Keratinocyte (primary cell): ENCODE results near the gene PCNT. TPM values are rescaled to one million over a fixed set of nuclear protein-coding genes. Genes with fewer than 3 reads are reported as not detected.

ENCODE experiments used
- DNase-seq: peaks from one replicate; pipeline ENCODE4 v3.0.0-alpha.2; 2011; ENCODE audit warnings: low read depth, missing footprints, low spot score
- FAIRE-seq: peaks from 2 replicates; lab custom pipeline; 2011; peaks lifted over from hg19 to GRCh38; lab: Jason Lieb, UNC
- H2AFZ ChIP-seq: 2 replicates; pipeline ENCODE4 v1.6.0; 2012; ENCODE audit warnings: low read length, control low read depth, inconsistent platforms; ENCODE audit not compliant: control insufficient read depth
- H3K27ac ChIP-seq: 2 replicates; pipeline ENCODE4 v1.5.1; 2011; ENCODE audit warnings: low read length; ENCODE audit not compliant: control insufficient read depth, insufficient read depth
- H3K27me3 ChIP-seq: 3 replicates; pipeline ENCODE4 v1.6.0; 2011; ENCODE audit warnings: low read length; ENCODE audit not compliant: control insufficient read depth, insufficient read depth; ENCODE audit errors: extremely low read depth
- H3K36me3 ChIP-seq, 2 experiments: 2 replicates in 1 of 2; 3 replicates in 1 of 2; pipeline ENCODE4 v1.5.1; 2011; ENCODE audit warnings: low read length in 2 of 2, mild to moderate bottlenecking in 1 of 2; ENCODE audit not compliant: control insufficient read depth in 2 of 2, insufficient read depth in 2 of 2; ENCODE audit errors: extremely low read depth in 1 of 2
- H3K4me1 ChIP-seq: 3 replicates; pipeline ENCODE4 v1.5.1; 2011; ENCODE audit warnings: low read length; ENCODE audit not compliant: control insufficient read depth, insufficient read depth; ENCODE audit errors: extremely low read depth
- H3K4me2 ChIP-seq: 3 replicates; pipeline ENCODE4 v1.6.0; 2011; ENCODE audit warnings: low read depth, low read length; ENCODE audit not compliant: control insufficient read depth, insufficient read depth; ENCODE audit errors: extremely low read depth
- H3K4me3 ChIP-seq, 3 experiments: fragments of 200-600 bp in 1 of 3; sonication (generic) in 1 of 3; 2 replicates in 2 of 3; 3 replicates in 1 of 3; pipeline ENCODE4 v1.5.1; 2011 to 2016; ENCODE audit warnings: low read length in 3 of 3, mild to moderate bottlenecking in 3 of 3, control low read depth in 2 of 3, inconsistent platforms in 1 of 3, low read depth in 1 of 3, mixed read lengths in 1 of 3, mixed run types in 1 of 3, moderate library complexity in 1 of 3; ENCODE audit not compliant: control insufficient read depth in 2 of 3, insufficient read depth in 2 of 3; ENCODE audit errors: extremely low read depth in 1 of 3
- H3K79me2 ChIP-seq: 2 replicates; pipeline ENCODE4 v1.6.0; 2012; ENCODE audit warnings: low read length; ENCODE audit not compliant: control insufficient read depth, insufficient read depth
- H3K9ac ChIP-seq: 3 replicates; pipeline ENCODE4 v1.6.0; 2011; ENCODE audit warnings: low read length; ENCODE audit not compliant: control insufficient read depth, insufficient read depth; ENCODE audit errors: extremely low read depth
- H3K9me1 ChIP-seq: 3 replicates; pipeline ENCODE4 v1.6.0; 2011; ENCODE audit warnings: low read length; ENCODE audit not compliant: control insufficient read depth, insufficient read depth; ENCODE audit errors: extremely low read depth
- H3K9me3 ChIP-seq: 2 replicates; pipeline ENCODE4 v1.5.1; 2012; ENCODE audit warnings: low read depth, low read length; ENCODE audit not compliant: control insufficient read depth
- H4K20me1 ChIP-seq: 3 replicates; pipeline ENCODE4 v1.6.0; 2011; ENCODE audit warnings: low read length; ENCODE audit not compliant: control insufficient read depth, insufficient read depth; ENCODE audit errors: extremely low read depth
- CTCF ChIP-seq, 3 experiments: IDR thresholded peaks in 1 of 3; conservative IDR thresholded peaks in 1 of 3; optimal IDR thresholded peaks in 1 of 3; 2 replicates in 2 of 3; 3 replicates in 1 of 3; pipeline versions ENCODE3 to v1.5.1; 2011; ENCODE audit warnings: low read length in 3 of 3, mild to moderate bottlenecking in 3 of 3, moderate library complexity in 2 of 3, control low read depth in 1 of 3, inconsistent platforms in 1 of 3; ENCODE audit not compliant: insufficient read depth in 2 of 3; ENCODE audit errors: extremely low read depth in 1 of 3
- EZH2 ChIP-seq: IDR thresholded peaks from one replicate; pipeline ENCODE4 v1.6.1; 2012; ENCODE audit warnings: inconsistent platforms, mild to moderate bottlenecking, low read length, moderate library complexity
- dilution Hi-C: fragments of 300-500 bp; cut with MboI; formaldehyde crosslinking; loops from one replicate; pipeline ENCODE4 v1.7.0; 2020; ENCODE audit warnings: low sequenced_read_pairs; ENCODE audit not compliant: extremely low pct_ligation_motif_present
- polyA plus RNA-seq, 5 experiments: library from polyadenylated mRNA; depleted of rRNA in 3 of 5; stranded (reverse) in 3 of 5; stranded (forward) in 1 of 5; unstranded in 1 of 5; fragments of >200 nt; gene quantifications; 1 replicate in 1 of 5; 2 replicates in 3 of 5; 3 replicates in 1 of 5; pipeline versions ENCODE4 v1.2.1 to v1.2.3, GENCODE V29; 2011 to 2012; ENCODE audit warnings: missing spikeins in 2 of 5, low read depth in 1 of 5, low replicate concordance in 1 of 5

The PCNT gene
- polyA plus RNA-seq, 1 donor (not counting 4 experiments of a cell fraction or from before 2014, with no cell fraction given) = 9.8 TPM

- FAIRE-seq = no peak
- Histone ChIP-seq H4K20me1 (no peaks in the 10 kb centered on the region), H3K27ac (no peak overlapping the region), H3K9ac (no peak overlapping the region), H3K36me3 (no peaks in the 10 kb centered on the region), H3K4me3 (no peak overlapping the region), H2AFZ (no peak overlapping the region), H3K4me1 (peaks cover 7% of the 10 kb centered on the region), H3K27me3 (no peaks in the 10 kb centered on the region), H3K9me1 (no peaks in the 10 kb centered on the region), H3K4me2 (no peak overlapping the region), H3K79me2 (peaks cover 12% of the 10 kb centered on the region), H3K9me3 (no peaks in the 10 kb centered on the region)
- TF ChIP-seq EZH2 (no peak), CTCF (optimal IDR thresholded peaks at IDR 0.05 in 1 of 3, IDR thresholded peaks at IDR 0.05 in 1 of 3, conservative IDR thresholded peaks at IDR 0.05 in 1 of 3; ENCODE audit: extremely low read depth in 1 of 3, insufficient read depth in 2 of 3, low read length in 3 of 3) (no peak)
- no peak for DNase-seq
- dilution Hi-C loops = no loop called here
These were observed 7.1 kb upstream of the PCNT start for GRCh38 chr21:46316708-46317324.

GRCh38 chr21:46317710-46318463 is 6.1 kb upstream of the PCNT start:
- no peak for DNase-seq
- Histone ChIP-seq H3K9me1 (no peaks in the 10 kb centered on the region), H3K36me3 (no peaks in the 10 kb centered on the region), H3K9me3 (no peaks in the 10 kb centered on the region), H3K4me3 (no peak overlapping the region), H3K27me3 (no peaks in the 10 kb centered on the region), H3K9ac (no peak overlapping the region), H2AFZ (no peak overlapping the region), H3K4me1 (peaks cover 13% of the 10 kb centered on the region), H3K79me2 (peaks cover 23% of the 10 kb centered on the region), H3K27ac (no peak overlapping the region), H4K20me1 (no peaks in the 10 kb centered on the region), H3K4me2 (no peak overlapping the region)
- dilution Hi-C loops = no loop called here
- TF ChIP-seq CTCF (optimal IDR thresholded peaks at IDR 0.05 in 1 of 3, IDR thresholded peaks at IDR 0.05 in 1 of 3, conservative IDR thresholded peaks at IDR 0.05 in 1 of 3; ENCODE audit: extremely low read depth in 1 of 3, insufficient read depth in 2 of 3, low read length in 3 of 3) (no peak), EZH2 (no peak)
- no peak for FAIRE-seq
